DOHH2 (cell line): ENCODE measurements around the gene LRP10.

Experiments used
- CTCF ChIP-seq: fragments of 200-600 bp; sonication (generic); IDR thresholded peaks from one replicate; pipeline ENCODE4 v1.5.1; 2014; ENCODE audit warnings: antibody characterized with exemption, mild to moderate bottlenecking, low read depth, low read length; ENCODE audit not compliant: poor library complexity, severe bottlenecking
- EZH2phosphoT487 ChIP-seq: fragments of 200-600 bp; sonication (generic); IDR thresholded peaks from 2 replicates; pipeline ENCODE4 v1.6.1; 2017; ENCODE audit warnings: borderline replicate concordance, mild to moderate bottlenecking, antibody characterized with exemption, low read length, moderate library complexity, mixed read lengths

DNA sequence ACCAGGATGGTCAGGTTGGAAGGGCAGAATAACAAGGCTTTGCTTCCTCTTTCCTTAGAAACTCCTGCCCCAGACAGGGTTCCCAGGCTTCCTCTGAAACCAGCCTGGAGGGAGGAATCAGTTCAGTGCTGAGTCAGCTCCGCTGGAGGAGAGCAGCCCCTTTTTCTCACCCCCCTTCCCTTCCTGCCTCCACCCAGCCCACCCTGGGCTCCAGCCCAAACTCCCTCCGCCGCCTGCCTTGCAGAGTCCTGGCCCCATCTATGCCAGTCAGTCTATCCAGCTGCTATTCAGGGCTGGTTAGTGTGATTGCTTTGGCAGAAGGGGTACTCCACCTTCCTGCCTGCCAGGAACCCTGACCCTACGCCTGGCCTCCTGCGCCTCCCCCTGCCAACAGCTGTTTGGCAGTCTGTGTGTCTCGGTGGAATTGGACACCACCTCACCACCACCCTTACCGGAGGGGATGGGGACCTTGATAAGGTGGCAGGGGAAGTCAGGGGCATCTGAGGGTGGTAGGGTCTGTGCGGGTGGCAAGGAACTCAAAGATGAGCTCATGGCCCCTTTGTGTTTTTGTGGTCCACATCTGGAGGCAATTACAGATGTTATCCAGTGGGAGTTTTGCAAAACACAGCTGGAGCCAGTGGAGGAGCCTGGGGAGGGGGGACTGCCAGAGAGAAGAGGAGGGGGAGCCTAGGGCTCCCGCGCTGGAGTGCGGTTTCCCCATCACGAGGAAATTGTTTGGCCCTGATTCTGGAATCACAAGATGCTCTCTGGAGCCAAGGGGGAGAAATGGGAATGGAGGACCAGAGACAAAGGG is 23.0 kb upstream of the LRP10 start:
- TF ChIP-seq CTCF (no peak), EZH2phosphoT487 (no peak)
